Measurements from ENCODE around the gene AURKA. TPM values are rescaled to one million over a fixed set of nuclear protein-coding genes. Genes with fewer than 3 reads are reported as not detected.
"Not testable (repeated sequence)": the region's sequence is repeated elsewhere in the genome, so short reads cannot be mapped to it uniquely, and the experiment has no call there.

AURKA gene
- total RNA-seq, 2 experiments from 2014 or later: 99.7 to 101 TPM

DNA sequence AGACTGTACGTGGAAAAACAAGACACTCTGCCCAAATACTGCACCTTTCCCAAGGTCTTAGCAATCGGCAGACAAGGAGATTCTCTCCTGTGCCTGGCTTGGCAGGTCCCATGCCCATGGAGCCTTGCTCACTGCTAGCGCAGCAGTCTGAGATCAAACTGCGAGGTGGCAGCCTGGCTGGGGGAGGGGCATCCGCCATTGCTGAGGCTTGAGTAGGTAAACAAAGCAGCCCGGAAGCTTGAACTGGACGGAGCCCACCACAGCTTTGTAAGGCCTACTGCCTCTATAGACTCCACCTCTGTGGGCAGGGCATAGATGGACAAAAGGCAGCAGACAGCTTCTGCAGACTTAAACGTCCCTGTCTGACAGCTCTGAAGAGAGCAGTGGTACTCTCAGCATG, 55.3 kb downstream of the AURKA start:
- peaks cover 35% of the 10 kb centered on the region for H3K27me3 Mint-ChIP-seq

DNA sequence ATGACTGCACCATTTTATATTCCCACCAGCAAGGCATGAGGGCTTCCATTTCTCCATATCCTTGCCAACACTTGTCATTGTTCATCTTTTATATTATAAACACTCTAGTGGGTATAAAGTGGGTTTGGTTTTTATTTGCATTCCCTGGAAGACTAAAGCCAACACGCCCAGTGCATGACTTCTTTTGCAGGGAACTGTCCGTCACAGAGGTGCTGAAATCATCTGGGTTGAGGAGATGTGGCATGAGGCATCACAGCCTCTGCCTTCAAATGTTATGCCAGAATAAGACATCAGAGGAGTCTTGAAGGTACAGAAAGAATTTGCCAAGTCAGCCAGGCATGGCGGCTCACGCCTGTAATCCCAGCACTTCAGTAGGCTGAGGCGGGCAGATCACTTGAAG, 63.2 kb downstream of the AURKA start:
- Mint-ChIP-seq H3K4me1 (ENCODE audit: low read depth) (no peaks in the 10 kb centered on the region), H3K9me3 (no peaks in the 10 kb centered on the region), H3K36me3 (no peaks in the 10 kb centered on the region), H3K27ac (no peak overlapping the region), H3K27me3 (peaks cover 21% of the 10 kb centered on the region), H3K4me3 (no peak overlapping the region)
- intact Hi-C loops (cut with micrococcal nuclease): no loop called here
- ChIA-PET CTCF (no interaction called here), POLR2A (no interaction called here)
- no peak for DNase-seq

More for the DNA sequence above, 55.3 kb downstream of the AURKA start:
- CTCF ChIA-PET; H3K4me1 Mint-ChIP-seq (ENCODE audit: low read depth); intact Hi-C loops (cut with micrococcal nuclease); H3K27ac Mint-ChIP-seq; POLR2A ChIA-PET; DNase-seq; H3K36me3 Mint-ChIP-seq; H3K9me3 Mint-ChIP-seq; H3K4me3 Mint-ChIP-seq: not testable (repeated sequence)

DNA sequence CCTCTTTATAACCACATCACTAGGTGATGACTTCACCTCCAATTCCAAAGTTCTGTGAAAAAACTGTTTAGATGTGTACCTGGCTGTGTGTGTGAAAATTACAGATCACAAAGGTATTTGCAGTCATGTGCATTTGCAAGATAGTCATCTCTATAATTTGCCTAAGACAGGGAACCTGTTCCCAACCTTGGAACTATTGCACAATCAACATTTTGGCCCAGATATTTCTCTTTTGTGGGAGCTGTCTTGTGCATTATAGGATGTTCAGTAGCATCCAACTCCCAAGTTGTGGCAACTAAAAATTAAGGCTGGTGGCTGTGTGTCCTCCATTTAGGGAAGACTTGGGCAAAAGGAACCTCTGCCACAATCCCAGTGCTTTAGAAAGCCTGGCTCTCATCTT, 67.2 kb downstream of the AURKA start:
- H3K36me3 Mint-ChIP-seq: no peaks in the 10 kb centered on the region
- DNase-seq: no peak
- H3K9me3 Mint-ChIP-seq: no peaks in the 10 kb centered on the region
- H3K27me3 Mint-ChIP-seq: peaks cover 17% of the 10 kb centered on the region
- CTCF ChIA-PET: no interaction called here
- POLR2A ChIA-PET: no interaction called here
- intact Hi-C loops (cut with micrococcal nuclease): no loop called here
- no peak overlapping the region for H3K27ac Mint-ChIP-seq
- H3K4me3 Mint-ChIP-seq: no peak overlapping the region
- H3K4me1 Mint-ChIP-seq (ENCODE audit: low read depth): no peaks in the 10 kb centered on the region

DNA sequence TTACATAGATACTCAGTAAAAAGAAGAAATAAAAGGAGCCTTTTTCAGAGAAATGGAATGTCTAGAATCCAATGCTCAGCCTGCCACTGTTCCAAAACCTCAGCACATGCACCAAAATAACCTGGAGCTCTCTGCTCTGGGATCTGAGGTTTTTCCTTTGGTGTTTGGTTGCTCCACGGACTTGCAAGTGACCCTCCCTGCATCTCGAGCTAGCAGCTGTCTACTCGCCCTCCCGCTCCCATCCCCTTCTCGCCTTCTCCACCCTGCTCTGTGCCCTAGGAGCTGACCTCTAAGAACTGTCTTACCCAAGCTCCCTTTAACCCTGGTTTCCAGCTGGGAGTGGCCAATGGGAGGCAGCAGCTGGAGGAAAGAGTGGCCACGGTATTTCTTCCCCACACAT, 68.4 kb downstream of the AURKA start:
- Mint-ChIP-seq H3K27me3 (peaks cover 15% of the 10 kb centered on the region), H3K36me3 (no peaks in the 10 kb centered on the region), H3K4me3 (no peak overlapping the region), H3K9me3 (no peaks in the 10 kb centered on the region), H3K4me1 (ENCODE audit: low read depth) (no peaks in the 10 kb centered on the region), H3K27ac (no peak overlapping the region)
- ChIA-PET POLR2A (no interaction called here), CTCF (no interaction called here)
- intact Hi-C loops (cut with micrococcal nuclease): no loop called here
- DNase-seq: no peak

DNA sequence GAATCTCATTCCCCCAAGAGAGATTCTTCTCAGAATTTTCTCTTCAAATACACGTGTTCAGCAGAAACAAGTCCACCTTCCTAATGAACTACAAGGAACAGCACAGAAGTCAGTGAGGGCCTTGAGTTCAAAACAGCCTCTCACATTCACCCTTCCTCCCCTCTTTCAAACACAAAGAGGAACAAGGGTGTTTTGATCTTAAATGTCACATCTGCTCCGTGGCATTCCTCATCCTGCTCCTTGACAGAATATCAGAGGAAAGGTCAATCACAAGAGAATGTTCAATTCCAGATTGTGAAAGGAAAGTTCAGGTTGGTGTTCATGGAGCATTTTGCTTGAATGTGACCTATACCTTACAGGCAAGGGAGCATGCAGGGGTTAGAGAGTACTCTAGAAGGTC, 68.8 kb downstream of the AURKA start:
- POLR2A ChIA-PET: no interaction called here

DNA sequence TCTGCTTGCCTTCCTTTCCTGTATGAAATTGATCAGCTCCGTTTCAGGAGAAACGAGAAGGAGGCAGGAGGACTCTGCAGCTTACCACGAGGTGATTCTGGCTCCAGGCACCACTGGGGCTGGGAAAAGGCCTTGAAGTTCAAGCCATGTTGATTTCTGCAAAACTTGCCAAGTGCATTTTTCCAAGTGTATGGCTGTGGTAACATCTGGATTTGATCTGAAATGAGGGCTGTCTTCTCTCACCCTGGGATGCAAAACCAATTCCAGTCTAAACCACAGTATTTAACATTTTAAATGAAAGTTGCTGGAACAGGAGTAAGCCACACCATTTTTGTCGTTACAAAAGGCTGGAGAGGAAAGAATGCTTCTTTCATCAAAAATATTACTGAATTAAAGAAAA, 69.3 kb downstream of the AURKA start:
- POLR2A ChIA-PET: no interaction called here
- intact Hi-C loops (cut with micrococcal nuclease): no loop called here
- H3K27ac Mint-ChIP-seq: no peak overlapping the region
- no peak for DNase-seq
- CTCF ChIA-PET: no interaction called here
- peaks cover 17% of the 10 kb centered on the region for H3K27me3 Mint-ChIP-seq
- H3K9me3 Mint-ChIP-seq: no peaks in the 10 kb centered on the region
- H3K4me3 Mint-ChIP-seq: no peak overlapping the region
- no peaks in the 10 kb centered on the region for H3K36me3 Mint-ChIP-seq
- no peaks in the 10 kb centered on the region for H3K4me1 Mint-ChIP-seq (ENCODE audit: low read depth)

More for the DNA sequence above, 68.8 kb downstream of the AURKA start:
- Mint-ChIP-seq H3K27me3 (peaks cover 15% of the 10 kb centered on the region), H3K4me3 (no peak overlapping the region), H3K4me1 (ENCODE audit: low read depth) (no peaks in the 10 kb centered on the region), H3K36me3 (no peaks in the 10 kb centered on the region), H3K9me3 (no peaks in the 10 kb centered on the region), H3K27ac (no peak overlapping the region)
- CTCF ChIA-PET: no interaction called here
- no peak for DNase-seq
- intact Hi-C loops (cut with micrococcal nuclease): no loop called here

Other genes with a start within 250 kb of the AURKA start
- gene MC3R, start 143.5 kb downstream of the AURKA start, total RNA-seq: not detected
- gene FAM210B, start 33.2 kb downstream of the AURKA start, total RNA-seq: 1 to 10 TPM; 5.5 to 5.9 TPM
- gene CSTF1, start 430 bp upstream of the AURKA start, total RNA-seq: 10 to 100 TPM; 53.9 to 56.6 TPM
- gene CASS4, start 20.0 kb upstream of the AURKA start, total RNA-seq: 1 to 10 TPM; 7.8 to 8.6 TPM
- 10 to 100 TPM; 81.8 to 83.1 TPM for gene RTF2, start 76.4 kb upstream of the AURKA start, total RNA-seq
- gene FAM209A, start 132.5 kb upstream of the AURKA start, total RNA-seq: under 1 TPM; 0.59 to 0.99 TPM
- under 1 TPM; 0.63 to 0.93 TPM for gene FAM209B, start 141.0 kb upstream of the AURKA start, total RNA-seq
- not detected for gene TFAP2C, start 237.1 kb upstream of the AURKA start, total RNA-seq

Measured in activated CD4-positive, alpha-beta memory T cell treated with anti-CD3 and anti-CD28 coated beads for 36 hours (primary cell).